Fibroblast of lung (primary cell): ENCODE results near the gene TBC1D22A. TPM values are rescaled to one million over a fixed set of nuclear protein-coding genes. Genes with fewer than 3 reads are reported as not detected.

Experiments used
- DNase-seq, 2 donors: peaks; one replicate each; pipeline versions ENCODE4 v3.0.0 to v3.0.0-alpha.2; 2010; ENCODE audit warnings: low read depth in 2 of 2
- H2AFZ ChIP-seq: 2 replicates; pipeline ENCODE4 v1.5.1; 2012; ENCODE audit warnings: low read length, control low read depth, inconsistent platforms
- H3K27ac ChIP-seq: 2 replicates; pipeline ENCODE4 v1.5.1; 2011; ENCODE audit warnings: low read length, control low read depth; ENCODE audit not compliant: insufficient read depth
- H3K27me3 ChIP-seq: 2 replicates; pipeline ENCODE4 v1.5.1; 2011; ENCODE audit warnings: mild to moderate bottlenecking, low read length; ENCODE audit not compliant: control insufficient read depth, insufficient read depth
- H3K36me3 ChIP-seq: 2 replicates; pipeline ENCODE4 v1.5.1; 2011; ENCODE audit warnings: low read length; ENCODE audit not compliant: control insufficient read depth, insufficient read depth
- H3K4me1 ChIP-seq: 2 replicates; pipeline ENCODE4 v1.5.1; 2011; ENCODE audit warnings: low read length; ENCODE audit not compliant: control insufficient read depth, insufficient read depth; ENCODE audit errors: extremely low read depth
- H3K4me2 ChIP-seq: 2 replicates; pipeline ENCODE4 v1.5.1; 2011; ENCODE audit warnings: low read length, control low read depth; ENCODE audit not compliant: insufficient read depth; ENCODE audit errors: extremely low read depth
- H3K4me3 ChIP-seq, 4 experiments: fragments of 200-600 bp in 1 of 4; sonication (generic) in 1 of 4; replicated peaks in 1 of 4; 2 replicates each; pipeline ENCODE4 v1.5.1; 2011 to 2016; ENCODE audit warnings: low read length in 4 of 4, low read depth in 3 of 4, mild to moderate bottlenecking in 3 of 4, control low read depth in 2 of 4, inconsistent platforms in 1 of 4, mixed read lengths in 1 of 4; ENCODE audit not compliant: insufficient read depth in 1 of 4; ENCODE audit errors: control extremely low read depth in 1 of 4
- H3K79me2 ChIP-seq: 2 replicates; pipeline ENCODE4 v1.5.1; 2012; ENCODE audit warnings: mild to moderate bottlenecking, low read length, inconsistent platforms; ENCODE audit not compliant: control insufficient read depth, insufficient read depth
- H3K9ac ChIP-seq: 2 replicates; pipeline ENCODE4 v1.5.1; 2011; ENCODE audit warnings: mild to moderate bottlenecking, low read length, control low read depth; ENCODE audit not compliant: insufficient read depth
- H3K9me3 ChIP-seq: 2 replicates; pipeline ENCODE4 v1.5.1; 2012; ENCODE audit warnings: low read depth, low read length; ENCODE audit not compliant: control insufficient read depth, insufficient read depth
- H4K20me1 ChIP-seq: 2 replicates; pipeline ENCODE4 v1.5.1; 2011; ENCODE audit warnings: low read length; ENCODE audit not compliant: control insufficient read depth, insufficient read depth; ENCODE audit errors: extremely low read depth
- CTCF ChIP-seq, 2 donors: IDR thresholded peaks in 1 of 2; conservative IDR thresholded peaks in 1 of 2; 1 replicate in 1 of 2; 2 replicates in 1 of 2; pipeline ENCODE4 v1.5.1; 2011 to 2012; ENCODE audit warnings: low read length in 2 of 2, control low read depth in 1 of 2, inconsistent platforms in 1 of 2, low read depth in 1 of 2, mild to moderate bottlenecking in 1 of 2
- EZH2 ChIP-seq: IDR thresholded peaks from 2 replicates; pipeline ENCODE4 v1.5.1; 2012; ENCODE audit warnings: low read length, control low read depth, mild to moderate bottlenecking; ENCODE audit errors: missing control alignments
- polyA plus RNA-seq, 2 donors: library from polyadenylated mRNA; depleted of rRNA in 1 of 2; stranded (reverse) in 1 of 2; unstranded in 1 of 2; fragments of >200 nt; gene quantifications; 2 replicates each; pipeline ENCODE4 v1.2.1, GENCODE V29; 2011 to 2012; ENCODE audit warnings: missing spikeins in 1 of 2
- total RNA-seq: library from RNA; depleted of rRNA; stranded (reverse); fragments of >200 nt; gene quantifications from 2 replicates; pipeline ENCODE4 v1.2.1, GENCODE V29; 2014

The TBC1D22A gene
- total and polyA plus RNA-seq, 2 donors (not counting 1 experiment from before 2014, with no cell fraction given), result 11.6 to 17.6 TPM

DNA sequence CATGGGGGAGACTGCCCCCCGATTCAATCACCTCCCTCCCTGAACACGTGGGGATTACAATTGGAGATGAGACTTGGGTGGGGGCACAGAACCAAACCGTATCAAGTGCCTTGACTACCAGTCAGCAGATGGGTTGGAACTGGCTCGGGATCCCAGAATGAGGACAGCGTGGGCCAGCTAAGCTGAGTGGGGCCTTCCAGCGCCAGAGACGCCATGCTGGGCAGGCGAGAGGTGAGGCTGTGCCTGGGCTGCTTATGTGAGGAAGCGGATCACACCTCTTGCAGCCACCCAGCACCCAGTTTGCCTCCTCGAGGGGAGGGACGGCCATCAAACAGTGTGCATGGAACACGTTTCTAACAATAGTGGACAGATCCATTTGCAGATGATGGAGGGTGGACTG lies 195.1 kb downstream of the TBC1D22A start:
- Histone ChIP-seq H3K36me3 (no peaks in the 10 kb centered on the region), H3K4me2 (no peak overlapping the region), H3K9me3 (no peaks in the 10 kb centered on the region), H3K27ac (no peak overlapping the region), H4K20me1 (no peaks in the 10 kb centered on the region), H3K27me3 (no peaks in the 10 kb centered on the region), H3K4me1 (no peaks in the 10 kb centered on the region), H3K79me2 (no peaks in the 10 kb centered on the region), H3K9ac (no peak overlapping the region), H3K4me3 (no peak overlapping the region), H2AFZ (no peak overlapping the region)
- no peak for TF ChIP-seq CTCF (conservative IDR thresholded peaks at IDR 0.05 in 1 of 2, IDR thresholded peaks at IDR 0.05 in 1 of 2; ENCODE audit: low read depth in 1 of 2, low read length in 2 of 2)
- no peak for TF ChIP-seq EZH2
- DNase-seq, result no peak

GRCh38 chr22:46958191-46958590 lies 195.7 kb downstream of the TBC1D22A start:
- Histone ChIP-seq H3K27me3 (no peaks in the 10 kb centered on the region), H3K79me2 (no peaks in the 10 kb centered on the region), H4K20me1 (no peaks in the 10 kb centered on the region), H2AFZ (no peak overlapping the region), H3K36me3 (no peaks in the 10 kb centered on the region), H3K4me2 (no peak overlapping the region), H3K4me1 (no peaks in the 10 kb centered on the region), H3K9ac (no peak overlapping the region), H3K27ac (no peak overlapping the region), H3K9me3 (no peaks in the 10 kb centered on the region), H3K4me3 (no peak overlapping the region)
- TF ChIP-seq CTCF (conservative IDR thresholded peaks at IDR 0.05 in 1 of 2, IDR thresholded peaks at IDR 0.05 in 1 of 2; ENCODE audit: low read depth in 1 of 2, low read length in 2 of 2), result no peak
- TF ChIP-seq EZH2, result no peak
- DNase-seq, result no peak

GRCh38 chr22:46958658-46959057 lies 196.2 kb downstream of the TBC1D22A start:
- Histone ChIP-seq H3K27ac (no peak overlapping the region), H2AFZ (no peak overlapping the region), H4K20me1 (no peaks in the 10 kb centered on the region), H3K36me3 (no peaks in the 10 kb centered on the region), H3K9me3 (no peaks in the 10 kb centered on the region), H3K27me3 (no peaks in the 10 kb centered on the region), H3K79me2 (no peaks in the 10 kb centered on the region), H3K4me1 (no peaks in the 10 kb centered on the region), H3K4me2 (no peak overlapping the region), H3K9ac (no peak overlapping the region), H3K4me3 (no peak overlapping the region)
- DNase-seq, result no peak
- TF ChIP-seq EZH2 (no peak), CTCF (conservative IDR thresholded peaks at IDR 0.05 in 1 of 2, IDR thresholded peaks at IDR 0.05 in 1 of 2; ENCODE audit: low read depth in 1 of 2, low read length in 2 of 2) (no peak)
